GM19452 (cell line): ENCODE results near the gene RYR2.

Source experiments
- ATAC-seq: cut with Tn5 transposase; IDR thresholded peaks from one replicate; pipeline ENCODE4 v1.9.1; 2021; ENCODE audit not compliant: unreplicated experiment

RYR2 gene

GRCh38 chr1:237759377-237759776 is 717.4 kb downstream of the RYR2 start:
- ATAC-seq = no peak

DNA sequence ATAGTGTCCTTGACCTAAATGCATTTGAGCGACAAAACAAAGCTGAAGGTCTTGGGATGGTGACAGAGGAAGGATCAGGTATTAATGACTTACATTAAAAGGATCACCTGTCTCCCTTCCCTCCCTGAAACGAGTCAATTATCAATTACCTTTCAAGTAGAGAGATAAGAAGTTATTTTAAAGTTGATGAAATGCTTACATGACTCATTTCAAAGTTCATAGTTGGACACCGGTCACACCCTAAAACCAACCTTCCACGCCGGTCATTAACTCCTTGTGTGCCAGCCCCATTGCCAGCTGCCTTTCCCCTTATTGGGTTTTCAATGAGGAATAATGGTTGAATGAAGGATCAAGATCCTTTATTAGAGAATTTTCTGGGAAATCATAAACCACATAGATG is 719.0 kb downstream of the RYR2 start:
- ATAC-seq = no peak

DNA sequence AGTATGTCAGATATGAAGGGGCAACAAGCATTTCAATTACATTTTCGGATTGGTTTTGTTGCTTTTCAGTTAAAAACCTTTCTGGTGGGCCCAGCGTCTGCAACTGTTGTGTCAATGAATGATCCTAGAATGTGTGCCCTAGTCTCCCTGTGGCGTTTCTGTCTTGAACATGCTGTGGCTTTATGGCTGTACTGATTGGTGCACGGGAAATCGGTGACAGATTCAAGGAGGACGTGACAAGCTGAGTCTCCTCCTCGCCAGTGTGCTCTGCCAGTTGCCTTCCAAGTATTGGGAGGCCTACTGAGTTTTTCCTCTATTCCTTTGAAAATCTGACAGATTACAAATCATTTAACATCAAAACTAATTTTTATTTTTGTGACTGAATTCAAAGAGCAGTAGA is 721.2 kb downstream of the RYR2 start:
- ATAC-seq = no peak

DNA sequence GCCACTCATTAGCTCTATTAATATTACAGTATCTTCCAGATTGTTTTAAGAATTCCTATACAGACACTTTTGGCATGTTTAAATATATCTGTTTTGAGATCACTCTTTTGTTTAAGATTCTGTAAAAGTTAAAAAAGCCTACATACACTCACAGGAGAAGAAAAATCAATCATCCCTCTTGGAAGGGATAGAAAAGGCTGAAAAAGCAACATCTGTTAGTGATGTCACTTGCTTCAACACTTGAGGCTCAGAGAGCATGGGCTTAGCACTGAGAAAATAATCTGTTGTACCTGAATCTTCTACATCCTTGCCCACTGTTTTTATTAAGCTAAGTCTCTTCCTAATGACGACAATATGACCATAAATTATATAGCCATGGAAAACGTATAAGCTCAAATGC is 721.8 kb downstream of the RYR2 start:
- no peak for ATAC-seq

DNA sequence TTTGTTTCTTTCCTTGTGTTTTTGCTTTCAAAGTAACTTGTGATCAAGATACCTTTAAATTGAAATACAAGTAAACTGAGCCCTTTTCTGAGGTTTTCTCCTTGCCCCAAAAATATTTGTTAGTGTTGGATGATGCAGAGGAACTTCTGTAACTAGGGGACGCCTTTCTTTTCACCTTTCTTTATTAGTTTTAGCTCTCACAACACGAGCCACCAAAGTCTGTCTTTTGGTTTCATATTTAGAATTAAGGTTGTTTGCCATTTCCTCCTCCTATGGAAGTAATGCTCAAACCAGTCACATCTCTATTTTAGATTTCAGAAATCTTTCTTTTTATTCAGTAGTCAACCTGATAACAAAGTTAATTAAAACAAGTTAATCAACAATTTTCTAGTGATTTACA is 727.9 kb downstream of the RYR2 start:
- ATAC-seq = no peak

- no peak for ATAC-seq
Observed at GRCh38 chr1:237772009-237772408, 730.0 kb downstream of the RYR2 start.

DNA sequence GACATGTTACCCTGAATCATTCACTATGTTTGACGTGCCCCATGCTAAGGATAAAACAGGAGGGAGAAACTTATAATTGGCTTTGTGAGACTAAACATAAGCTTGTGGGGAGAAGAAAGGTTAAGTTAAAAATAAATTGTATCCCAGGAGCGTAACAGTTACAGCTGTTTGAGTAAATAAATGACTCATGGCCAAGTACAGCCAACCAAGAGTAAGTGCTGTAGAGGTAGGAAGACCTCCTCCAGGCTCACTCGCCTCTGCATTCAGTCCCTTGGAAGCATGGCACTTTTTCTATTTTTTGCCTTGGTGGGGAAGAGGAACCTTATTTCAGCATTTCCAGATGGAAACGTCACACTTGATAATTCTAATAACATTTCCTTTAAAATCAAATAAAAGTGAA is 732.3 kb downstream of the RYR2 start:
- no peak for ATAC-seq

DNA sequence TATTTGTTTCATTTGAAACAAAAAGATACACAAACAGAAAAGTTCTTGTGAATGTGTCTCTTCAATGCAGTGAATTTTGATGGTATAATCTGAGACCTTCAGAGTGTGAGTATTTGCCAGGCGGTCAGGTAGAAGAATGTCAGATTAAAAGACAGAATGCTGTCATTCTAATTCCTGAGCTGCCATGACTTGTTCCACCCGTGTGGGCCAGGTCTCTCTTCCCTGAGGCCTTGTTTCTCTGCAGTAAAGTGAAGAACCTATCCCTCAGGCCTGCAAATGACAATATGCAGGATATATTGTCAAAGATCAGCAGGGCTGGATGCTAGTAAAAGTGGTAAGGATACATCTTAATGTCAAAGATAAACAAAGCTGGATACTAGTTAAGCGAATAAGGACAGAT is 737.4 kb downstream of the RYR2 start:
- ATAC-seq = no peak

GRCh38 chr1:237786066-237786719 is 744.2 kb downstream of the RYR2 start:
- ATAC-seq = no peak

- no peak for ATAC-seq
Observed at GRCh38 chr1:237788069-237788468, 746.1 kb downstream of the RYR2 start.

- ATAC-seq = no peak
Observed at GRCh38 chr1:237789619-237790018, 747.6 kb downstream of the RYR2 start.

GRCh38 chr1:237791592-237791991 is 749.6 kb downstream of the RYR2 start:
- no peak for ATAC-seq

GRCh38 chr1:237792149-237792548 is 750.2 kb downstream of the RYR2 start:
- no peak for ATAC-seq

- no peak for ATAC-seq
Observed at GRCh38 chr1:237792726-237793125, 750.7 kb downstream of the RYR2 start.

- ATAC-seq = no peak
Observed at GRCh38 chr1:237794071-237794470, 752.1 kb downstream of the RYR2 start.

GRCh38 chr1:237795558-237795957 is 753.6 kb downstream of the RYR2 start:
- no peak for ATAC-seq

DNA sequence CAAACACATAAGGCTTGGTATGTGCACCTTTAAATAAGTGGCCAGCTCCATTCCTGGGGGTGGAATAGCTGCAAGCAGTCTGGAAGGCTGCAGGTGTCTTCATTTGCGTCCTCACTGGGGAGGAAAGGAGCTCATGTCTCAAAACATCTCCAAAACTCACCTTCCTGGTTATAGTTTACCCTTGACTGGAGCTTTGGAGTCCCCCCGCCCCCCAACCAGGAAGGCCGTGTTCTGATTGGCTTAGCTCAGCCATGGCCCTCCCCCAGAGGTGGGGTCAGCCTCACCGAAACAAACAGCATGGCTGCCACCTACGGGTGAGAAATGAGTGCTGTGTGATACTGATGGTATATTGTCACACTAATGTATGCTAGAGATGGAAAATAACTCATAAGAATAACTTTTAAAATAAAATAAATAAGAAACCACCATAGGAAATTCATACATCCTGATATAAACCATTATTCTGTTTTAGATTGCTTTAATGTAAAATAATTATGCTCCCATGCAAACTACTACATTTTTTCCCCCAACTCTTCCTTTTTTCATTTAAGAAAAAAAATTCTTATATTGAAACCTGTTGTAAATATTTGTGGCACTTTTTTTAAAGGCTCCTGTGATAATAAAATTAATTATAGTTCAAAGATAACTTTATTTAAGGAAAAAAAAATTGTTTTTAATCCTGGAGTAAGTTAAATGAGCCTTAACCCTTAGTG is 757.9 kb downstream of the RYR2 start:
- ATAC-seq = peak; percentile 85

- no peak for ATAC-seq
Observed at GRCh38 chr1:237804516-237804915, 762.5 kb downstream of the RYR2 start.

DNA sequence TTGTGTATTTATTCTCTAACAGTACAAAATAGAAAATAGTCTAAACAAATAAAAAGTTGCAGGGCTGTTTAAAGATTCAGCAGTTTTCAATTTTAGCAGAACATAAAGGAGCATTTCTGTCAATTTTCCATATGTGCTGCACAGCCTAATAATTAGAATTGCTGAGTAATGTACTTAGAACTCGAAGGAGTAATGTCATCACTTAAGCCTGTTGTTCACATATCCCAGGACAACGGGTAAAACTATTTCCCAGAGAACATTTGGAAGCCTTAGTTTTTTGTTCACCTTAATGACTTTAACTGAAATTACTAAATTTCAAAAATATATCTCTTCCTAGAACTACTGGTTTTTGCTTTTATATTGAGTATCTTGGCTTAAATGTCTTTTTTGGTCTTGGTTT is 767.1 kb downstream of the RYR2 start:
- no peak for ATAC-seq

- ATAC-seq = no peak
Observed at GRCh38 chr1:237811633-237812032, 769.6 kb downstream of the RYR2 start.

DNA sequence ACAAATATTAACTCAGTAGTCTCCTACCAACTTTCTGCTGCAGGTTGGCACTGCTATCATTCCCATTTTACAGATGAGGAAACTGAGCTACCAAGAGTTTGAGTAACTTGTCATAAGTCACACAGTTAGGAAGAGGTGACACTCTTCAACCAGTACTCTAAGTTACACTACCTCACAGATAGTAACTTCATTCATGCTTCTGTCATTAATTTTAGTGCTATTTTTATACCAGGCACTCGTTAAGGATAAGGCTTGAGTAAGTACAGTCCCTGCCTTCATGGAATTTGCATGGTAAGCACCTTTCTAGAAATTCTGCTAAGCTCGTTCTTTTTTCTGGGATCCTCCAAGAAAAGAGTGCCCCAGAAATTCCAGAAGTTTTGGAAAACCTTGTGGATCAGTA is 770.1 kb downstream of the RYR2 start:
- no peak for ATAC-seq

- ATAC-seq = no peak
Observed at GRCh38 chr1:237814319-237814924, 772.4 kb downstream of the RYR2 start.
